Naive thymus-derived CD4-positive, alpha-beta T cell (primary cell): ENCODE data around the gene NOVA1. TPM values are rescaled to one million over a fixed set of nuclear protein-coding genes. Genes with fewer than 3 reads are reported as not detected.

Experiments used
- ATAC-seq: fragments of 150-1000 bp; cut with Tn5 transposase; 2 replicates; pipeline ENCODE4 v1.10.0; 2021; ENCODE audit warnings: mild to moderate bottlenecking, moderate library complexity
- CTCF ChIA-PET: fragments of 350-600 bp; sonication (Branson Sonifier 250); formaldehyde crosslinking; loops from one replicate; lab custom pipeline; 2021; ENCODE audit warnings: antibody characterized with exemption; lab: Charles Lee
- POLR2A ChIA-PET: fragments of 350-600 bp; sonication (Branson Sonifier 250); formaldehyde crosslinking; loops from one replicate; lab custom pipeline; 2021; ENCODE audit warnings: antibody characterized with exemption, inconsistent platforms; lab: Charles Lee
- DNase-seq, 9 donors: peaks; one replicate each; pipeline versions ENCODE4 v3.0.0 to v3.0.0-alpha.2; 2020 to 2022; ENCODE audit warnings: mixed read lengths in 1 of 9
- H3K27ac ChIP-seq: one replicate; pipeline ENCODE4 v1.7.0; 2013; ENCODE audit warnings: mild to moderate bottlenecking, low read depth, low read length, moderate library complexity
- H3K27me3 ChIP-seq, 2 donors: one replicate each; pipeline ENCODE4 v1.7.0; 2013; ENCODE audit warnings: low read length in 2 of 2, mild to moderate bottlenecking in 2 of 2, moderate library complexity in 2 of 2; ENCODE audit not compliant: control insufficient read depth in 2 of 2, insufficient read depth in 2 of 2
- H3K36me3 ChIP-seq, 3 experiments: 1 replicate in 2 of 3; 2 replicates in 1 of 3; pipeline ENCODE4 v1.7.0; 2013; ENCODE audit warnings: low read length in 3 of 3, mild to moderate bottlenecking in 3 of 3, moderate library complexity in 1 of 3; ENCODE audit not compliant: insufficient read depth in 3 of 3, control insufficient read depth in 2 of 3
- H3K4me1 ChIP-seq, 2 donors: one replicate each; pipeline ENCODE4 v1.7.0; 2013; ENCODE audit warnings: low read length in 2 of 2, mild to moderate bottlenecking in 2 of 2, moderate library complexity in 1 of 2; ENCODE audit not compliant: control insufficient read depth in 2 of 2, insufficient read depth in 2 of 2
- H3K4me3 ChIP-seq: 2 replicates; pipeline ENCODE4 v1.7.0; 2013; ENCODE audit warnings: mild to moderate bottlenecking, low read length
- H3K9me3 ChIP-seq, 3 experiments: 1 replicate in 2 of 3; 2 replicates in 1 of 3; pipeline ENCODE4 v1.7.0; 2013; ENCODE audit warnings: low read length in 3 of 3; ENCODE audit not compliant: control insufficient read depth in 2 of 3
- H3K27ac Mint-ChIP-seq, 9 donors: one replicate each; pipeline ENCODE4 v1.8.0; 2020 to 2022; ENCODE audit warnings: mixed read lengths in 9 of 9, mild to moderate bottlenecking in 8 of 9, moderate library complexity in 5 of 9, inconsistent platforms in 2 of 9
- H3K27me3 Mint-ChIP-seq, 5 donors: one replicate each; pipeline ENCODE4 v1.8.0; 2021 to 2022; ENCODE audit warnings: mixed read lengths in 5 of 5, mild to moderate bottlenecking in 1 of 5
- H3K36me3 Mint-ChIP-seq, 5 donors: one replicate each; pipeline ENCODE4 v1.8.0; 2020 to 2022; ENCODE audit warnings: mixed read lengths in 5 of 5, mild to moderate bottlenecking in 3 of 5, inconsistent platforms in 1 of 5
- H3K4me1 Mint-ChIP-seq, 7 donors: one replicate each; pipeline ENCODE4 v1.8.0; 2020 to 2022; ENCODE audit warnings: mixed read lengths in 7 of 7, mild to moderate bottlenecking in 3 of 7, inconsistent platforms in 1 of 7
- H3K4me3 Mint-ChIP-seq, 10 donors: one replicate each; pipeline ENCODE4 v1.8.0; 2020 to 2022; ENCODE audit warnings: mild to moderate bottlenecking in 10 of 10, mixed read lengths in 10 of 10, moderate library complexity in 6 of 10, inconsistent platforms in 2 of 10
- H3K9me3 Mint-ChIP-seq, 11 donors: one replicate each; pipeline ENCODE4 v1.8.0; 2020 to 2022; ENCODE audit warnings: mixed read lengths in 11 of 11, mild to moderate bottlenecking in 4 of 11, inconsistent platforms in 1 of 11, moderate library complexity in 1 of 11
- intact Hi-C, 2 donors: fragments of 100-400 bp; cut with micrococcal nuclease; formaldehyde crosslinking; loops; one replicate each; pipeline ENCODE4 v1.15.1; 2023
- polyA plus RNA-seq, 2 donors: library from polyadenylated mRNA; unstranded; fragments of 300-500 nt; fragmentation: Illumina TruSeq; gene quantifications; one replicate each; pipeline ENCODE4 v1.2.3, GENCODE V29; 2021
- total RNA-seq, 6 experiments: library from RNA in 5 of 6; stranded (reverse) in 5 of 6; gene quantifications; 1 replicate in 5 of 6; 2 replicates in 1 of 6; pipeline ENCODE4 v1.2.3 and lab custom pipeline; 2021 to 2026

The NOVA1 gene
- total and polyA plus RNA-seq, 7 experiments from 2014 or later = 0.24 to 0.37 TPM; not detected in 5

DNA sequence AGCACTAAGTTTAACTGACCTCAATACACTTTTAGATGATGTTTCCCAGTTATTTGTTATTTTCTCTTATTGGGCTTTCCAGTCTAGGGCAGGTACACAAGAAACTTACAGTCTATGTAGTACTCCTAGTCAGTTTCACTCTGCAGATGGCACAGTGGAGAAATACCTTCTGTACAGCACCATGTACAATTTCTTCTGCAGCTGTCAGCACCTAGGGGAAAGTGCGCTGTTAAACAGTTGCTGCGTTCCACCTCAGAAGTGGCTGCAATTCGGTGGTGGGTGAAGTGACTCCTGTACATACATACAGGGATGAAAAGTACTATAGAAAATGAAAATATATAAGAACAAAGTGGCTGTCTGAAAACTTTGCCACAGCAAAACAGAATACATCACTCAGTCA, 48.3 kb downstream of the NOVA1 start:
- H3K36me3 Mint-ChIP-seq = no peaks in the 10 kb centered on the region
- Histone ChIP-seq H3K27ac (no peak overlapping the region), H3K4me1 (no peaks in the 10 kb centered on the region), H3K9me3 (no peaks in the 10 kb centered on the region), H3K4me3 (no peak overlapping the region), H3K27me3 (no peaks in the 10 kb centered on the region), H3K36me3 (no peaks in the 10 kb centered on the region)
- ATAC-seq (no peak), DNase-seq (no peak)
- H3K27ac Mint-ChIP-seq = no peak overlapping the region
- H3K4me1 Mint-ChIP-seq = no peaks in the 10 kb centered on the region
- H3K4me3 Mint-ChIP-seq = no peak overlapping the region
- peaks cover 0 to 11% (median 4%) of the 10 kb centered on the region in 11 donors for H3K9me3 Mint-ChIP-seq
- intact Hi-C loops = no loop called here
- POLR2A ChIA-PET = no interaction called here
- CTCF ChIA-PET = no interaction called here
- H3K27me3 Mint-ChIP-seq = no peaks in the 10 kb centered on the region

DNA sequence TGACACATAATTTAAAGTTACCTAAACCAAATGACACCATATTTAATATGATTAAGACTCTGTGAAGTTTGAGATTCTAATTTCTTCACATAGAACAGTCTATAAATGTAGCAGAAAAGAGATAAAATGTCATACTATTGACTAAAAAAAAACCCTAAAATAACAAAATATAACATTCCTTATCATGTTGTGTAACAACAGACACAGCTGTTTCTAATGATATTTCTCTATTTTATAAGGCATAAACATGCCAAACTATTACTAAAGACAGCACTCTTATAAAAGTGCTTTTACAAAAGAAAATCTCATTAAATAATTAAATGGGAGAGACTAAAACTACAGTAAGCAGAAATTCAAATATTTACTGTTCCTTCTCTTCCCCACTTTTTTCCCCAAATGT, 49.4 kb downstream of the NOVA1 start:
- H3K4me1 ChIP-seq = no peaks in the 10 kb centered on the region
- no peak overlapping the region for H3K4me3 Mint-ChIP-seq
- H3K27me3 Mint-ChIP-seq = no peaks in the 10 kb centered on the region
- H3K4me3 ChIP-seq = no peak overlapping the region
- no peaks in the 10 kb centered on the region for H3K27me3 ChIP-seq
- intact Hi-C loops = no loop called here
- H3K9me3 Mint-ChIP-seq = peaks cover 0 to 21% (median 5%) of the 10 kb centered on the region in 11 donors
- no peaks in the 10 kb centered on the region for H3K36me3 ChIP-seq
- H3K27ac ChIP-seq = no peak overlapping the region
- DNase-seq (no peak), ATAC-seq (no peak)
- no peaks in the 10 kb centered on the region for H3K4me1 Mint-ChIP-seq
- CTCF ChIA-PET = no interaction called here
- POLR2A ChIA-PET = no interaction called here
- H3K27ac Mint-ChIP-seq = no peak overlapping the region
- H3K9me3 ChIP-seq = no peaks in the 10 kb centered on the region
- H3K36me3 Mint-ChIP-seq = no peaks in the 10 kb centered on the region

DNA sequence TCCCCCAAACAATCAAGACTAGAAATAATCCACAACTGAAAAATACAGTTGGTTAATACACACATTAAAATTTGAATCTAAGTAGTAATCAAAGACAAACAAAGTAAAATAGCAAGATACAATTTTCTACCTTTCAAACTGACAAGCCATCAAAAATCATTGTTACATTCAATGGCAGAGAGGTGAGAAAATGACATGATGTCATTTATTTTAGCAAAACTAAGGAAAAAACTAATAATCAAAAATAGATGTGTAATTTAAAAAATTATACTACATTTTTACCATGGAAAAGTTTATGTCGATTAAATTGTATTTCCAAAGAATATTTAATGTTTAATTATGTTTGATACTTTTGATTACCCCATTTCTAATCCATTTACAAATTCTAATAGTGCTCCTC, 59.7 kb downstream of the NOVA1 start:
- Mint-ChIP-seq H3K36me3 (no peaks in the 10 kb centered on the region), H3K9me3 (peaks cover 0 to 20% (median 7%) of the 10 kb centered on the region in 11 donors), H3K27me3 (no peaks in the 10 kb centered on the region), H3K27ac (no peak overlapping the region), H3K4me3 (no peak overlapping the region), H3K4me1 (no peaks in the 10 kb centered on the region)
- H3K27me3 ChIP-seq = peaks cover 0 to 2% of the 10 kb centered on the region in 2 donors
- H3K27ac ChIP-seq = no peak overlapping the region
- POLR2A ChIA-PET = no interaction called here
- ATAC-seq = no peak
- no peaks in the 10 kb centered on the region for H3K36me3 ChIP-seq
- no peaks in the 10 kb centered on the region for H3K9me3 ChIP-seq
- no peak overlapping the region for H3K4me3 ChIP-seq
- H3K4me1 ChIP-seq = no peaks in the 10 kb centered on the region
- intact Hi-C loops = no loop called here
- DNase-seq = no peak
- CTCF ChIA-PET = no interaction called here

DNA sequence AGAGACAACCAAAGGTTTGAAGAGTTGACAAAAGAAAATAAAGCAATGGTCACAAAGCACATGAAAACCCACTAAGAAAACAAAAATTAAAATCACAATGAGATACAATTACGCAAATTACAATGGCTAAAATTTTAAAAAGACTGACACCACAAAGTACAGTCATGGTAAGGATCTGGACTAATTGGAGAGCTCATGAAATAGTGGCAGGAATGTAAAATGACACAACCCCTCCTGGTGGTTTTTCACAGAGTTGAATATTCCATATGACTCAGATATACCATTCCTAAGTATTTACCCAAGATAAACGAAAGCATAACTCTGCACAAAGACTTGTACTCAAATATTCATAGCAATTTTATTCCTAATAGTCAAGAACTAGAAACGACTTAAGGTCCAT, 65.9 kb downstream of the NOVA1 start:
- CTCF ChIA-PET = no interaction called here
- Mint-ChIP-seq H3K27ac (no peak overlapping the region), H3K9me3 (peaks cover 0 to 23% (median 4%) of the 10 kb centered on the region in 11 donors), H3K36me3 (no peaks in the 10 kb centered on the region), H3K4me1 (no peaks in the 10 kb centered on the region), H3K4me3 (no peak overlapping the region), H3K27me3 (no peaks in the 10 kb centered on the region)
- Histone ChIP-seq H3K27me3 (peaks cover 0 to 2% of the 10 kb centered on the region in 2 donors), H3K36me3 (no peaks in the 10 kb centered on the region), H3K4me1 (no peaks in the 10 kb centered on the region), H3K27ac (no peak overlapping the region), H3K4me3 (no peak overlapping the region), H3K9me3 (no peaks in the 10 kb centered on the region)
- DNase-seq (no peak), ATAC-seq (no peak)
- POLR2A ChIA-PET = no interaction called here
- intact Hi-C loops = no loop called here

DNA sequence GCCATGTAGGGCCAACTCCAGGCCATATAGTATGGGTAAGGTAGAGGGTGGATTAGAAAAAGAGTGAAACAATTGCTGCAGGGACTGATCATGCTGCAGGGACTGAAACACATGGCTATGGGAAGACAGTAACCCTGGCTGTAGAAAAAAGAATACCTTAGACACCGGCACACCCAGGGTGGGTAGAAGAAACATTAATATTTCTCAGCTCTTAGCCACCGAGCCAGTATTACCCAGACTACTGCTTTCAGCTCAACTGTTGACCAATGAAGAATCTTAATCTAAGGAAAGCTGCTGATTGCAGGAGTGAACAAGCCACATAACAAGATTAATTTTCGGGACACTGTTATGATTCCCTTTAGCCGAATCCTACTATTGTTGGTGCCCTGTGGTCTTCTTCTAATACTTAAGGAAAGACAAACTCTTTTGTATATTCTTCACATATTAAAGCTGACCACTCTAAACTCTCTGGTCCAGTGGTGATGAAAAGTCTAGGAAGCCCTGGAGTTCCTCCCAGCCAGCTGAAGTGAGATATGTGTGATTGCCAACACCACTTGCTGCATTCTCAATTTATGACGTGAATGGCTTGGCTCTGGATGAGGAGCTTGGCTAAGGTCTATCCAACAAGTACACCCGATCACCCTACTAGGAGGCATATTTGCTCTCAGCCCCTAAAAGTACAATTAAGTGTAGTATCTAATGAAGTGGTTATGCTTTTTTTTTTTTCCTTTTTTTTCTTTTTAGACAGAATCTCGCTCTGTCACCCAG, 69.2 kb downstream of the NOVA1 start:
- Histone ChIP-seq H3K4me1 (no peaks in the 10 kb centered on the region), H3K9me3 (no peaks in the 10 kb centered on the region), H3K27me3 (no peaks in the 10 kb centered on the region), H3K27ac (no peak overlapping the region), H3K4me3 (no peak overlapping the region), H3K36me3 (no peaks in the 10 kb centered on the region)
- intact Hi-C loops = no loop called here
- ATAC-seq (no peak), DNase-seq (no peak)
- Mint-ChIP-seq H3K4me3 (no peak overlapping the region), H3K9me3 (peaks cover 0 to 21% (median 5%) of the 10 kb centered on the region in 11 donors), H3K27ac (no peak overlapping the region), H3K4me1 (no peaks in the 10 kb centered on the region), H3K27me3 (no peaks in the 10 kb centered on the region), H3K36me3 (no peaks in the 10 kb centered on the region)
- POLR2A ChIA-PET = no interaction called here
- CTCF ChIA-PET = no interaction called here

DNA sequence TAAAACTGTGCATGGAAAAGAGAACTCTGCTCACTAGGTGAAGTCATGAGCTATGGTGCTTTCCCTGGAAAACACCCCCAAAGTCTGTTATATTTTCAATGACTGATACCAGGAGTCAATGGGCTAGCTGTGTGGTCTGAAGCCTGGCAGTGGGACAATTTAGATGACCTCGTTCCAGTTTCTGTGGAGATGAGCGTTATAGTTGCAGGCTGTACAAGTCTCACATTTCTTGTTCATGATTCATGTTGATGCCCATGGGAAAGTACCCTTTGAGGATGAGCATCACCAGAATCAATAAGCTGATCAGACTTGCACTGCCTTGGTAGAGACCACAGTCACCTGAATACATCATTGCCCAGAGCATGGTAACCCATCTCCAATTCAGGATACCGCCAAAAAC, 70.7 kb downstream of the NOVA1 start:
- Histone ChIP-seq H3K27ac (no peak overlapping the region), H3K27me3 (no peaks in the 10 kb centered on the region), H3K9me3 (no peaks in the 10 kb centered on the region), H3K36me3 (no peaks in the 10 kb centered on the region), H3K4me3 (no peak overlapping the region), H3K4me1 (no peaks in the 10 kb centered on the region)
- Mint-ChIP-seq H3K4me1 (no peaks in the 10 kb centered on the region), H3K9me3 (peaks cover 0 to 15% (median 6%) of the 10 kb centered on the region in 11 donors), H3K4me3 (no peak overlapping the region), H3K36me3 (no peaks in the 10 kb centered on the region), H3K27me3 (no peaks in the 10 kb centered on the region), H3K27ac (no peak overlapping the region)
- POLR2A ChIA-PET = no interaction called here
- no peak for ATAC-seq
- CTCF ChIA-PET = no interaction called here
- intact Hi-C loops = no loop called here
- no peak for DNase-seq

DNA sequence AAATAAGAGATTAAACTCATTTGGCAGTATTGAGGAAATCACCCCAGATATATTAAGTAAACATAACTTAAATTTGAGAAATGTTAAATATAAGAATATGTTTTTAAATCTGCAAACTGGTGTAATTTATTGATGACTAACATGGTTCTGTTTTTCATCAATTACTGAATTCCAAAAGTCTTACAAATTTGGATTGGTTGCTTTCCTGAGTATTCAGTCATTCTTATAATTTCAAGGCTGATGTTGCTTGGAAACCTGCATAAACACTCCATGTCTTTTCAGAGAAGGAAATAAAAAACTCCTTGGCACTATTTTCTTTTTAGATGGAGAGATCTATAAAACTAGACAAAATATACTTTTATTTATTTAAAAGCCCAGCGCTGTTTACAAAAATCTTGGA, 71.7 kb downstream of the NOVA1 start:
- Mint-ChIP-seq H3K36me3 (no peaks in the 10 kb centered on the region), H3K4me1 (no peaks in the 10 kb centered on the region), H3K27ac (no peak overlapping the region), H3K9me3 (peaks cover 0 to 14% (median 6%) of the 10 kb centered on the region in 11 donors), H3K4me3 (no peak overlapping the region), H3K27me3 (no peaks in the 10 kb centered on the region)
- Histone ChIP-seq H3K36me3 (no peaks in the 10 kb centered on the region), H3K9me3 (no peaks in the 10 kb centered on the region), H3K4me1 (no peaks in the 10 kb centered on the region), H3K4me3 (no peak overlapping the region), H3K27ac (no peak overlapping the region), H3K27me3 (no peaks in the 10 kb centered on the region)
- POLR2A ChIA-PET = no interaction called here
- CTCF ChIA-PET = no interaction called here
- intact Hi-C loops = no loop called here
- ATAC-seq (no peak), DNase-seq (no peak)
